Pancreas (tissue), 10 donors: ENCODE results near the gene ICA1L. TPM values are rescaled to one million over a fixed set of nuclear protein-coding genes. Genes with fewer than 3 reads are reported as not detected.
A peak's percentile ranks its signal among the peaks of the same experiment; 100 is the strongest.
"Not testable (repeated sequence)": the region's sequence is repeated elsewhere in the genome, so short reads cannot be mapped to it uniquely, and the experiment has no call there.

Experiments
- ATAC-seq, 4 donors: fragments of 200-7000 bp; cut with Tn5 transposase; one replicate each; pipeline versions ENCODE4 v1.8.0 to v1.9.1; 2020; ENCODE audit warnings: mild to moderate bottlenecking in 4 of 4, moderate library complexity in 4 of 4
- DNase-seq, 6 donors: peaks; one replicate each; pipeline ENCODE4 v3.0.0-alpha.2; 2020
- FAIRE-seq: peaks from 2 replicates; lab custom pipeline; 2012; peaks lifted over from hg19 to GRCh38; lab: Jason Lieb, UNC
- H3K27ac ChIP-seq, 4 donors: fragments of 200-600 bp; sonication (generic); 1 replicate in 3 of 4; 2 replicates in 1 of 4; pipeline versions ENCODE4 v1.5.0 to v1.8.0; 2020
- H3K27me3 ChIP-seq, 4 donors: fragments of 200-600 bp; one replicate each; pipeline ENCODE4 v1.8.0; 2021
- H3K36me3 ChIP-seq, 3 donors: fragments of 200-600 bp; sonication (generic) in 1 of 3; one replicate each; pipeline versions ENCODE4 v1.5.0 to v1.8.0; 2020 to 2021
- H3K4me1 ChIP-seq, 3 donors: fragments of 200-600 bp; one replicate each; pipeline ENCODE4 v1.8.0; 2021
- H3K4me3 ChIP-seq, 4 donors: fragments of 200-600 bp; sonication (generic) in 2 of 4; one replicate each; pipeline versions ENCODE4 v1.5.0 to v1.8.0; 2020 to 2021
- H3K9me3 ChIP-seq, 4 donors: fragments of 200-600 bp; one replicate each; pipeline ENCODE4 v1.8.0; 2021
- CTCF ChIP-seq, 4 donors: fragments of 200-600 bp; sonication (generic) in 3 of 4; IDR thresholded peaks; one replicate each; pipeline versions ENCODE4 v1.5.0 to v1.8.0; 2021; ENCODE audit warnings: antibody characterized with exemption in 4 of 4
- WGBS, 2 donors: extraction: QIAGEN DNeasy Blood & Tissue Kit; methylation state at CpG; one replicate each; pipeline ENCODE4 v1.1.7; 2013; 5-methylcytosine and 5-hydroxymethylcytosine counted together
- intact Hi-C, 3 donors: fragments of 100-400 bp; cut with DNase I; formaldehyde crosslinking; loops; one replicate each; pipeline versions ENCODE4 v1.11.1 to v1.14.2; 2022
- polyA plus RNA-seq, 2 donors: library from polyadenylated mRNA; stranded (reverse); fragments of 200-250 nt; gene quantifications; one replicate each; pipeline ENCODE4 v1.2.3, GENCODE V29; 2013
- total RNA-seq, 6 donors: library from RNA; stranded (reverse); fragmentation: NEBNext Ultra II Directional in 4 of 6; extraction: Animal tissue kit (Norgen Biotek cat#: 25700) in 4 of 6; gene quantifications; one replicate each; pipeline versions ENCODE4 v1.2.1 to v1.2.4, GENCODE V29; 2021 to 2023
- donor health status: healthy with polysubstance abuse.
- donor health status: DM: no; HTN: no; CAD: no; lungs with moderate emphysema.
- donor health status: DM: no; HTN: no; CAD: no.
- donor health status: control.
- donor health status: control.
- donor health status: Bipolar disorder and iron deficiency.
- donor health status: DM: yes; HTN: yes; CAD: no.
- donor health status: DM: no; HTN: no; CAD: no.
- donor health status: DM: no; HTN: no; CAD: no.
- donor health status: DM: yes; HTN: yes; CAD: no.

The ICA1L gene
- 1 to 10 TPM; 2.7 to 4.6 (median 3.4) TPM for total RNA-seq
- polyA plus RNA-seq = 1 to 10 TPM; 3.5 to 8.1 TPM

GRCh38 chr2:202871300-202872141 lies at the start of gene ICA1L:
Gene ICA1L, minus strand, starts transcription at chr2:202871766. Its CDS starts 42,757 bp downstream, at chr2:202829009.
- intact Hi-C loops = no loop called here

GRCh38 chr2:202918860-202919259 lies 47.3 kb upstream of the ICA1L start:
- WGBS, 2 donors = 76 to 83% methylated on average over 1 of the region's 1 CpG
- no peak for ATAC-seq

More at GRCh38 chr2:202871300-202872141, at the start of gene ICA1L:
- DNase-seq = peak; percentile 55 to 84 (median 72)
- no peak for FAIRE-seq
- 0 to 1% methylated on average over 73 to 93 of the region's 93 CpGs for WGBS, 2 donors
- Histone ChIP-seq H3K27me3 (no peaks in the 10 kb centered on the region), H3K4me3 (peak within 1 kb of the TSS; percentile 72 to 88 (median 78)), H3K27ac (peak within 1 kb of the TSS; percentile 72 to 84 (median 78)), H3K36me3 (no peaks in the 10 kb centered on the region), H3K9me3 (no peaks in the 10 kb centered on the region), H3K4me1 (peaks cover 0 to 6% (median 0%) of the 10 kb centered on the region in 3 donors)
- TF ChIP-seq CTCF (IDR thresholded peaks at IDR 0.05) = no peak
- ATAC-seq = peak; percentile 83 to 91 (median 88)

GRCh38 chr2:202912342-202913201 lies 41.0 kb upstream of the ICA1L start:
- WGBS, 2 donors = 0 to 1% methylated on average over 9 to 21 of the region's 49 CpGs
- H3K27me3 ChIP-seq, intact Hi-C loops, H3K9me3 ChIP-seq, H3K36me3 ChIP-seq, FAIRE-seq: not testable (repeated sequence)
- DNase-seq = peak in 1 of 6 donors; percentile 23
- ATAC-seq = peak; percentile 69 to 86 (median 78)
- H3K4me1 ChIP-seq = peaks cover 5 to 14% (median 9%) of the 10 kb centered on the region in 3 donors
- H3K4me3 ChIP-seq = peak overlapping the region; percentile 33 to 71 (median 64)
- H3K27ac ChIP-seq = peak overlapping the region; percentile 58 to 81 (median 72)

More at GRCh38 chr2:202918860-202919259, 47.3 kb upstream of the ICA1L start:
- no peak for DNase-seq
- intact Hi-C loops = no loop called here
- Histone ChIP-seq H3K9me3 (no peaks in the 10 kb centered on the region), H3K36me3 (peaks cover 0 to 9% (median 0%) of the 10 kb centered on the region in 3 donors), H3K27ac (no peak overlapping the region), H3K4me1 (no peaks in the 10 kb centered on the region), H3K27me3 (no peaks in the 10 kb centered on the region), H3K4me3 (no peak overlapping the region)
- TF ChIP-seq CTCF (IDR thresholded peaks at IDR 0.05) = no peak
- FAIRE-seq = no peak

- peak; percentile 87 to 96 (median 92) for DNase-seq
- WGBS, 2 donors = 0% methylated on average over 39 of the region's 39 CpGs
- no peaks in the 10 kb centered on the region for H3K27me3 ChIP-seq
- H3K27ac ChIP-seq = peak within 1 kb of the TSS; percentile 58 to 81 (median 72)
- no peak for FAIRE-seq
- H3K9me3 ChIP-seq = no peaks in the 10 kb centered on the region
- H3K4me3 ChIP-seq = peak within 1 kb of the TSS; percentile 33 to 71 (median 64)
- intact Hi-C loops = no loop called here
- H3K36me3 ChIP-seq = no peaks in the 10 kb centered on the region
- no peak for TF ChIP-seq CTCF (IDR thresholded peaks at IDR 0.05)
- H3K4me1 ChIP-seq = peaks cover 5 to 14% (median 9%) of the 10 kb centered on the region in 3 donors
- ATAC-seq = peak; percentile 92 to 98 (median 96)
Observed at GRCh38 chr2:202911512-202912341, 40.2 kb upstream of the ICA1L start, which contains the start of the genes CARF and WDR12. Gene CARF, plus strand, starts transcription at chr2:202912275. Its CDS starts 29,628 bp downstream, at chr2:202941903. Gene WDR12, minus strand, starts transcription at chr2:202911673. Its CDS starts 197 bp downstream, at chr2:202911476.
